ENCODE data around the gene DENND10.

- no peak for TF ChIP-seq CTCF (IDR thresholded peaks at IDR 0.05)
- no peak for TF ChIP-seq EZH2 (IDR thresholded peaks at IDR 0.05)
- TF ChIP-seq EZH2phosphoT487 (IDR thresholded peaks at IDR 0.05) = no peak
Observed at GRCh38 chr10:119079599-119080520, 24.1 kb upstream of the DENND10 start.
